Upper lobe of right lung (tissue), 1 donor: Measurements from ENCODE around the gene ATP4B. TPM values are rescaled to one million over a fixed set of nuclear protein-coding genes. Genes with fewer than 3 reads are reported as not detected.
A peak's percentile ranks its signal among the peaks of the same experiment; 100 is the strongest.

Experiments used
- ATAC-seq: fragments of 200-7000 bp; cut with Tn5 transposase; one replicate; pipeline ENCODE4 v1.9.1; 2020; ENCODE audit warnings: mild to moderate bottlenecking, moderate library complexity
- DNase-seq: peaks from one replicate; pipeline ENCODE4 v3.0.0-alpha.2; 2020
- H3K27ac ChIP-seq: fragments of 200-600 bp; one replicate; pipeline ENCODE4 v1.8.0; 2022
- H3K27me3 ChIP-seq: fragments of 200-600 bp; one replicate; pipeline ENCODE4 v1.8.0; 2022; ENCODE audit warnings: mild to moderate bottlenecking
- H3K36me3 ChIP-seq: fragments of 200-600 bp; one replicate; pipeline ENCODE4 v1.8.0; 2022
- H3K4me1 ChIP-seq: fragments of 200-600 bp; one replicate; pipeline ENCODE4 v1.8.0; 2022
- H3K4me3 ChIP-seq: fragments of 200-600 bp; one replicate; pipeline ENCODE4 v1.8.0; 2022; ENCODE audit warnings: mild to moderate bottlenecking
- H3K9me3 ChIP-seq: fragments of 200-600 bp; one replicate; pipeline ENCODE4 v1.8.0; 2022
- intact Hi-C: fragments of 100-400 bp; cut with DNase I; formaldehyde crosslinking; loops from one replicate; pipeline ENCODE4 v1.11.0; 2022
- total RNA-seq: library from RNA; stranded (reverse); fragmentation: NEBNext Ultra II Directional; extraction: Animal tissue kit (Norgen Biotek cat#: 25700); gene quantifications from one replicate; pipeline ENCODE4 v1.2.1, GENCODE V29; 2021
- TF ChIP-seq, protein P1 (sequence below): fragments of 200-600 bp; IDR thresholded peaks from one replicate; pipeline ENCODE4 v1.8.0; 2022; ENCODE audit warnings: antibody characterized with exemption
- donor health status: DM: no; HTN: yes; CAD: no; lungs with severe emphysema.

The ATP4B gene
- total RNA-seq, 1 donor from 2014 or later = not detected

DNA sequence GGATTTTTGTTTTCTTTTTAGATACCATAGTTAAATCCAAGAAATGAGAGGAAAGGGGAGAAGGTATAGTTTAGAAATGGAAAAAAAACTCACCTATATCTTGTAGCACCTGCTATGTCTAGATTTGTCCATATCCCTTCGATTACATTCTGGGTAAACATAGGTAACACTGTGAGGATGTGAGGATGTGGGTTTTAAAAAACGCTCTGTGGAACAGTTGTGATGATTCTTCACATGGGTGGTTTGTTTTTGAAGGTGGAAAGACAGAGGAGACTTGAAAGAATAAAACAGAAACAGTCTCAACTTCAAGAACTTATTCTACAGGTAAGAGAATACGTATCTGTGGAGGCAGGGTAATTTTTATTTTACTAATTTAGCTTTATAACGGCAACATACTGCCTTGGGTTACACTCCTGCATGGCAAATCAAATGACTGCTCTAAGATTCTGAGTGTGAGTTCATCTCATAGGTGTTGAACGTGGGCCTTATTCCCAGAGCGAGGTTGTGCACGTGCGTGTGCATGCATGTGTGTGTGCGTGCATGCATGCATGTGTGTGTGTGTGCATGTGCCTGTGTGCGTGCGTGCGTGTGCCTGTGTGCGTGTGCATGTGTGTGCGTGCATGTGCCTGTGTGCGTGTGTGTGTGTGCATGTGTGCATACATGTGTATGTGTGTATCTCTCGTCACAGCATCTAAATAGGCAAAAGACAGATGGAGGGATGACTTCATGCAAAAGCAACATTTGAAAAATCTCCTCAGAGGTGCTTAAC lies 23.5 kb downstream of the ATP4B start:
- peaks cover 62% of the 10 kb centered on the region for H3K36me3 ChIP-seq

DNA sequence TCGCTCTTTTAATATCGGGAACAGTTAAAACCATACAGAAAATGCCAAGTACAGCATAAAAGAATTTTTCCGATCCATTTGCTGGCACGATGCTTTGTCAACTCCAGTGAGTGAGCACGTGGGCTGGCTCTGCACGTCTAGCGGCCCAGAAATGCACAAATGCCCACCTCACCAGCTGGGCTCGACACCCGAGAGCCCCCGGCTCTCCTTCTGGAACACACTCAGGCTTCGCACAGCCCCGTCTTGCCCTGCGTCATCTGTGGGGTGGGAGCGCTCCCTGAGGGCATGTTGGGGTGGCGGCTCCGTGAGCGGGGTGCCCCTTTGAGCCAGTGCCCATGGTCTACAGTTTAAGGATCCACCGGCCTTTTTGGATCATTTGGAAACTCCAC lies 24.5 kb downstream of the ATP4B start:
- H3K27ac ChIP-seq = no peak overlapping the region
- H3K4me3 ChIP-seq = no peak overlapping the region
- H3K36me3 ChIP-seq = peaks cover 53% of the 10 kb centered on the region
- DNase-seq = peak; percentile 35
- H3K9me3 ChIP-seq = no peaks in the 10 kb centered on the region
- ATAC-seq = no peak
- no peaks in the 10 kb centered on the region for H3K27me3 ChIP-seq
- H3K4me1 ChIP-seq = no peaks in the 10 kb centered on the region
- TF ChIP-seq, protein P1, sequence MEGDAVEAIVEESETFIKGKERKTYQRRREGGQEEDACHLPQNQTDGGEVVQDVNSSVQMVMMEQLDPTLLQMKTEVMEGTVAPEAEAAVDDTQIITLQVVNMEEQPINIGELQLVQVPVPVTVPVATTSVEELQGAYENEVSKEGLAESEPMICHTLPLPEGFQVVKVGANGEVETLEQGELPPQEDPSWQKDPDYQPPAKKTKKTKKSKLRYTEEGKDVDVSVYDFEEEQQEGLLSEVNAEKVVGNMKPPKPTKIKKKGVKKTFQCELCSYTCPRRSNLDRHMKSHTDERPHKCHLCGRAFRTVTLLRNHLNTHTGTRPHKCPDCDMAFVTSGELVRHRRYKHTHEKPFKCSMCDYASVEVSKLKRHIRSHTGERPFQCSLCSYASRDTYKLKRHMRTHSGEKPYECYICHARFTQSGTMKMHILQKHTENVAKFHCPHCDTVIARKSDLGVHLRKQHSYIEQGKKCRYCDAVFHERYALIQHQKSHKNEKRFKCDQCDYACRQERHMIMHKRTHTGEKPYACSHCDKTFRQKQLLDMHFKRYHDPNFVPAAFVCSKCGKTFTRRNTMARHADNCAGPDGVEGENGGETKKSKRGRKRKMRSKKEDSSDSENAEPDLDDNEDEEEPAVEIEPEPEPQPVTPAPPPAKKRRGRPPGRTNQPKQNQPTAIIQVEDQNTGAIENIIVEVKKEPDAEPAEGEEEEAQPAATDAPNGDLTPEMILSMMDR = no peak
- intact Hi-C loops = no loop called here

More for the DNA sequence above, 23.5 kb downstream of the ATP4B start:
- DNase-seq = no peak
- Histone ChIP-seq H3K4me3 (no peak overlapping the region), H3K27me3 (no peaks in the 10 kb centered on the region), H3K4me1 (no peaks in the 10 kb centered on the region), H3K9me3 (no peaks in the 10 kb centered on the region), H3K27ac (no peak overlapping the region)
- ATAC-seq = no peak
- intact Hi-C loops = no loop called here
- TF ChIP-seq, protein P1 = no peak

DNA sequence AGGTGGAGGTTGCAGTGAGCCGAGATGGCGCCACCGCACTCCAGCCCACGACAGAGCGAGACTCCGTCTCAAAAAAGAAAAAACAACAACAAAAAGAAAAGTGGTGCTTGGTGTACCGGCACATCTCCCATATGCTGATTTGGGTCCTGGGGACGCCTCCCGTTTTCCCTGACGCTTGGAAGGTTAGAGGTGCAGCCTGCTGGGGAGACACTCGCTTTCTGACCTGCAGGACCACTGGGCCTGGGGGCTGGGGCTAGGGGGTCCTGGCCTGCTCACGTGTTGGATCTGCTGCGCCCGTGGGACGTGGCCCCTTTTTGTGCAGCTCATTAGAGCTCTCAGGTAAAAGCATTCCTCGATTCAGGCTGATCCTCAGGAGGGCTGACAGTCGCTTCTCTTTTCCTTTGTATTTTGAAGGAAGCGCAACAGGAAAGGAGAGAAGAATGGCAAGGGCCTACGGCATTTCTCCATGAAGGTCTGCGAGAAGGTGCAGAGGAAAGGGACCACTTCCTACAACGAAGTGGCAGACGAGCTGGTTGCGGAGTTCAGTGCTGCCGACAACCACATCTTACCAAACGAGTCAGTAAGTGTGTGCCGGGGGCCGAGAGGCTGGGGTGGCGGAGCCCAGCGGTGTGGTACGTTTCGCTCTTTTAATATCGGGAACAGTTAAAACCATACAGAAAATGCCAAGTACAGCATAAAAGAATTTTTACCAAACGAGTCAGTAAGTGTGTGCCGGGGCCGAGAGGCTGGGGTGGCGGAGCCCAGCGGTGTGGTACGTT lies 25.1 kb downstream of the ATP4B start:
- no peaks in the 10 kb centered on the region for H3K4me1 ChIP-seq
- TF ChIP-seq, protein P1 = no peak
- peak; percentile 27 for DNase-seq
- H3K9me3 ChIP-seq = no peaks in the 10 kb centered on the region
- no peak overlapping the region for H3K27ac ChIP-seq
- H3K36me3 ChIP-seq = peaks cover 52% of the 10 kb centered on the region
- H3K27me3 ChIP-seq = no peaks in the 10 kb centered on the region
- no peak for ATAC-seq
- H3K4me3 ChIP-seq = no peak overlapping the region
- intact Hi-C loops = no loop called here

DNA sequence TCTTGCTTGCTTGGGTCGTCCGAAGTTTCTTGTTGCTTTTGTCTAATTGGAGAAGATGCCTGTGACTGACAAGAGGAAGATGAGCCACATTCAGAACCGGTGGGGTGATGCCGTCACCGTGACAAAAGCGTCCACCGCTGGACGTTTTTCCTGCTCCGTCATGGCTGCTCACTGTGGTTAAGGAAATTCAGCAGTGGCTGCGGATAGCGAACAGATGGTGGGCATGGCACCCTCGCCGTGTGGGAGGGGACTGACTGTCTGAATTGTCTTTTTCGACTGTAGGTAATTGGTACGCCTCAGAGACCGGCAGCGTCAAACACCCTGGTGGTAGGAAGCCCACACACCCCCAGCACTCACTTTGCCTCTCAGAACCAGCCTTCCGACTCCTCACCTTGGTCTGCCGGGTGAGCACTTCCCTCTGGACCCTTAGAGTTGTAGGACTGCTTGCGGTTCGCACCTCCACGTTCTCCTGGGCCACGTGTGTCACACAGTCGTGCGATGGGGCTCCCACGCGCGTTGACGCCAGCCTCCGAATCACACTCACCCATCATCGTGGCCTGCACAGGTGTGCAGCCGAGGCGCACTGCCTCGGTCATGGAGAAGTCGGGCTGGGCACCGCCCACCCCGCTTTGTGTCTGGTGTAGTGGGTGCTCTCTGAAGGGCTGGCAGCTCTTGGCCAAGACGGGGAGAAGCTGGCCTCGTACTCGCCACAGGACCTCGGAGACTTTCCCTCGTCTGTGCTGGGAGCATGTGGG lies 26.5 kb downstream of the ATP4B start:
- no peaks in the 10 kb centered on the region for H3K4me1 ChIP-seq
- intact Hi-C loops = no loop called here
- DNase-seq = peak; percentile 58
- TF ChIP-seq, protein P1 = no peak
- no peak overlapping the region for H3K4me3 ChIP-seq
- peaks cover 39% of the 10 kb centered on the region for H3K36me3 ChIP-seq
- H3K27me3 ChIP-seq = no peaks in the 10 kb centered on the region
- H3K27ac ChIP-seq = no peak overlapping the region
- no peaks in the 10 kb centered on the region for H3K9me3 ChIP-seq
- no peak for ATAC-seq

DNA sequence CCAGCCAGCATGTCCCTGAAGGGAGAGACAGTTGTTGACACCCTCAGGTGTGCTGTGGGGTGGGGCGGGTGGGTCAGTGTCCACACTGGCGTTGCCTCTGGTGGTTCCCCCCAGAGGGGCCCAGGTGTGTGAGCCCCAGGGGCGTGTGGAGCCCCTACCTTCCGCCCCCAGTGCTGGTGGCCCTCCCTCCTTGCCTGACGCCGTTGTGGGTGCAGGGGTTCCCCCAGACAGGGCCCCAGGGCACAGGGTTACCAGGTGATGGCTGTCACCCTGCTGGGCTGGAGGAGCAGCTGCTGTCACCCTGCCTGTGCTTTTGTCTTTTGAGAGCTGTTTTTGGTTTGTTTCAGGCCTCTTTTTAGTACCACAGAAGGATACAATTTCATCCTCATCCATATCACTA lies 27.2 kb downstream of the ATP4B start:
- Histone ChIP-seq H3K27me3 (no peaks in the 10 kb centered on the region), H3K9me3 (no peaks in the 10 kb centered on the region), H3K4me3 (no peak overlapping the region), H3K27ac (no peak overlapping the region), H3K4me1 (no peaks in the 10 kb centered on the region), H3K36me3 (peaks cover 31% of the 10 kb centered on the region)
- no peak for ATAC-seq
- DNase-seq = peak; percentile 56
- TF ChIP-seq, protein P1 = no peak
- intact Hi-C loops = no loop called here
